Spleen (tissue), 11 donors: ENCODE measurements around the gene ZNF775. TPM values are rescaled to one million over a fixed set of nuclear protein-coding genes. Genes with fewer than 3 reads are reported as not detected.
A peak's percentile ranks its signal among the peaks of the same experiment; 100 is the strongest.

ENCODE experiments used
- DNase-seq: peaks from one replicate; pipeline ENCODE4 v3.0.0-alpha.2; 2020
- H3K27ac ChIP-seq, 8 donors: fragments of 200-600 bp; sonication (generic) in 7 of 8; 1 replicate in 4 of 8; 2 replicates in 4 of 8; pipeline versions ENCODE4 v1.5.0 to v1.8.0; 2016 to 2021; ENCODE audit warnings: inconsistent platforms in 4 of 8, mild to moderate bottlenecking in 4 of 8, moderate library complexity in 1 of 8
- H3K27me3 ChIP-seq, 7 donors: fragments of 200-600 bp; sonication (generic) in 6 of 7; replicated peaks in 1 of 7; 1 replicate in 4 of 7; 2 replicates in 3 of 7; pipeline versions ENCODE4 v1.5.0 to v1.8.0; 2016 to 2021; ENCODE audit warnings: inconsistent platforms in 3 of 7, mild to moderate bottlenecking in 1 of 7
- H3K36me3 ChIP-seq, 6 donors: fragments of 200-600 bp; sonication (generic) in 5 of 6; 1 replicate in 4 of 6; 2 replicates in 2 of 6; pipeline versions ENCODE4 v1.5.0 to v1.8.0; 2016 to 2021; ENCODE audit warnings: inconsistent platforms in 2 of 6
- H3K4me1 ChIP-seq, 6 donors: fragments of 200-600 bp; sonication (generic) in 5 of 6; 1 replicate in 3 of 6; 2 replicates in 3 of 6; pipeline versions ENCODE4 v1.5.0 to v1.8.0; 2016 to 2021; ENCODE audit warnings: inconsistent platforms in 3 of 6
- H3K4me3 ChIP-seq, 8 donors: fragments of 200-600 bp; sonication (generic) in 7 of 8; 1 replicate in 4 of 8; 2 replicates in 4 of 8; pipeline versions ENCODE4 v1.5.0 to v1.8.0; 2016 to 2021; ENCODE audit warnings: inconsistent platforms in 4 of 8, mild to moderate bottlenecking in 4 of 8, moderate library complexity in 2 of 8
- H3K9me3 ChIP-seq, 8 donors: fragments of 200-600 bp; sonication (generic) in 7 of 8; 1 replicate in 4 of 8; 2 replicates in 4 of 8; pipeline versions ENCODE4 v1.5.0 to v1.8.0; 2016 to 2021; ENCODE audit warnings: inconsistent platforms in 4 of 8
- CTCF ChIP-seq, 11 experiments: fragments of 200-600 bp in 7 of 11; fragments of 450-650 bp in 4 of 11; sonication (generic) in 4 of 11; IDR thresholded peaks in 8 of 11; conservative IDR thresholded peaks in 3 of 11; 1 replicate in 7 of 11; 2 replicates in 4 of 11; pipeline versions ENCODE4 v1.4.0 to v1.8.0; 2016 to 2021; ENCODE audit warnings: antibody characterized with exemption in 11 of 11, inconsistent platforms in 4 of 11, mild to moderate bottlenecking in 1 of 11
- POLR2A ChIP-seq, 3 donors: fragments of 450-650 bp; IDR thresholded peaks; one replicate each; pipeline ENCODE4 v1.5.1; 2017; ENCODE audit warnings: antibody characterized with exemption in 3 of 3, mild to moderate bottlenecking in 1 of 3
- POLR2AphosphoS5 ChIP-seq, 3 donors: sonication (generic); formaldehyde crosslinking; IDR thresholded peaks; one replicate each; pipeline ENCODE4 v1.5.1; 2017; ENCODE audit warnings: antibody characterized with exemption in 3 of 3
- WGBS, 5 donors: extraction: QIAGEN DNeasy Blood & Tissue Kit in 3 of 5; methylation state at CpG; one replicate each; pipeline versions ENCODE4 v1.1.5 to v1.1.7; 2013 to 2018; 5-methylcytosine and 5-hydroxymethylcytosine counted together
- intact Hi-C: fragments of 100-400 bp; cut with DNase I; formaldehyde crosslinking; loops from one replicate; pipeline ENCODE4 v1.15.0; 2023; ENCODE audit warnings: low total_unique reads
- polyA plus RNA-seq, 3 donors: library from polyadenylated mRNA; stranded (reverse); fragments of 200-250 nt; gene quantifications; one replicate each; pipeline ENCODE4 v1.2.1, GENCODE V29; 2013
- total RNA-seq, 7 donors: library from RNA; depleted of rRNA in 3 of 7; stranded (reverse); fragments of >200 nt in 3 of 7; fragmentation: NEBNext Ultra II Directional in 4 of 7; extraction: Animal tissue kit (Norgen Biotek cat#: 25700) in 4 of 7; gene quantifications; one replicate each; pipeline versions ENCODE4 v1.1.0 to v1.2.1, GENCODE V29; 2016 to 2021
- donor health status: healthy with polysubstance abuse.
- donor health status: DM: no; HTN: no; CAD: no; lungs with moderate emphysema.
- donor health status: DM: no; HTN: no; CAD: no.
- donor health status: Bipolar disorder and iron deficiency.
- donor health status: healthy.
- donor health status: DM: no; HTN: no; CAD: no.
- donor health status: DM: yes; HTN: yes; CAD: no.

The ZNF775 gene
- total and polyA plus RNA-seq, 10 donors: 2.0 to 5.7 (median 4.2) TPM

- 92 to 95% (median 94%) methylated on average over 18 of the region's 18 CpGs for WGBS, 5 donors
Observed at GRCh38 chr7:150332852-150333635, 46.1 kb upstream of the ZNF775 start.

GRCh38 chr7:150333659-150334058, 45.5 kb upstream of the ZNF775 start:
- no peak for DNase-seq
- Histone ChIP-seq H3K36me3 (peaks cover 0 to 69% (median 35%) of the 10 kb centered on the region in 6 donors), H3K27ac (no peak overlapping the region), H3K4me3 (no peak overlapping the region), H3K4me1 (peaks cover 0 to 19% (median 5%) of the 10 kb centered on the region in 6 donors), H3K9me3 (no peaks in the 10 kb centered on the region), H3K27me3 (no peaks in the 10 kb centered on the region)
- WGBS, 5 donors: 93 to 96% (median 95%) methylated on average over 10 of the region's 10 CpGs
- intact Hi-C loops: no loop called here
- TF ChIP-seq CTCF (IDR thresholded peaks at IDR 0.05 in 8 of 11, conservative IDR thresholded peaks at IDR 0.05 in 3 of 11) (no peak), POLR2A (IDR thresholded peaks at IDR 0.05) (no peak)

More at GRCh38 chr7:150332852-150333635, 46.1 kb upstream of the ZNF775 start:
- Histone ChIP-seq H3K27ac (no peak overlapping the region), H3K4me3 (no peak overlapping the region), H3K36me3 (peaks cover 0 to 69% (median 36%) of the 10 kb centered on the region in 6 donors), H3K9me3 (no peaks in the 10 kb centered on the region), H3K27me3 (no peaks in the 10 kb centered on the region), H3K4me1 (peaks cover 0 to 12% (median 3%) of the 10 kb centered on the region in 6 donors)
- TF ChIP-seq POLR2A (IDR thresholded peaks at IDR 0.05) (no peak), CTCF (IDR thresholded peaks at IDR 0.05 in 8 of 11, conservative IDR thresholded peaks at IDR 0.05 in 3 of 11) (no peak), POLR2AphosphoS5 (IDR thresholded peaks at IDR 0.05) (no peak)
- intact Hi-C loops: no loop called here
- DNase-seq: no peak

GRCh38 chr7:150334108-150334507, 45.0 kb upstream of the ZNF775 start:
- H3K4me1 ChIP-seq: peaks cover 0 to 23% (median 7%) of the 10 kb centered on the region in 6 donors
- no peaks in the 10 kb centered on the region for H3K27me3 ChIP-seq
- no peak for DNase-seq
- no peaks in the 10 kb centered on the region for H3K9me3 ChIP-seq
- TF ChIP-seq POLR2AphosphoS5 (IDR thresholded peaks at IDR 0.05) (no peak), POLR2A (IDR thresholded peaks at IDR 0.05) (no peak), CTCF (IDR thresholded peaks at IDR 0.05 in 8 of 11, conservative IDR thresholded peaks at IDR 0.05 in 3 of 11) (no peak)
- H3K4me3 ChIP-seq: no peak overlapping the region
- 84 to 96% (median 92%) methylated on average over 4 to 8 of the region's 8 CpGs for WGBS, 5 donors
- peak overlapping the region in 2 of 8 donors; percentile 8 to 22 for H3K27ac ChIP-seq
- peaks cover 0 to 64% (median 31%) of the 10 kb centered on the region in 6 donors for H3K36me3 ChIP-seq
- intact Hi-C loops: no loop called here

GRCh38 chr7:150335108-150335773, 43.9 kb upstream of the ZNF775 start:
- no peak for TF ChIP-seq POLR2A (IDR thresholded peaks at IDR 0.05)
- H3K4me3 ChIP-seq: no peak overlapping the region
- H3K9me3 ChIP-seq: no peaks in the 10 kb centered on the region
- H3K27me3 ChIP-seq: peaks cover 0 to 7% (median 2%) of the 10 kb centered on the region in 7 donors
- peaks cover 0 to 53% (median 23%) of the 10 kb centered on the region in 6 donors for H3K36me3 ChIP-seq
- DNase-seq: no peak
- H3K4me1 ChIP-seq: peaks cover 0 to 34% (median 15%) of the 10 kb centered on the region in 6 donors
- peak overlapping the region in 4 of 8 donors; percentile 17 to 51 (median 28) for H3K27ac ChIP-seq
- 71 to 84% (median 79%) methylated on average over 7 of the region's 7 CpGs for whole genome bisulfite sequencing, 5 donors
- intact Hi-C loops: no loop called here
